K562 (cell line): Measurements from ENCODE around the gene DCAF8.

ENCODE experiments used
- BRF1 ChIP-seq: IDR thresholded peaks from 3 replicates; pipeline ENCODE4 v1.6.1; 2011; ENCODE audit warnings: borderline replicate concordance, mild to moderate bottlenecking; ENCODE audit not compliant: insufficient read length; ENCODE audit errors: extremely low read depth
- ELF1 ChIP-seq: fragments of 200-800 bp; sonication (Bioruptor generic); IDR thresholded peaks from 2 replicates; pipeline ENCODE4 v1.6.1; 2016; ENCODE audit warnings: missing genetic modification characterization, missing compliant biosample characterization
- EP300 ChIP-seq: IDR thresholded peaks from 2 replicates; pipeline ENCODE4 v1.6.1; 2012; ENCODE audit warnings: low read length, improper control_type of control experiment
- HMG20B ChIP-seq: fragments of 250-450 bp; sonication (Bioruptor Pico); IDR thresholded peaks from 2 replicates; pipeline ENCODE4 v1.5.0; 2021; ENCODE audit warnings: mild to moderate bottlenecking
- POLR2A ChIP-seq: fragments of 450-650 bp; conservative IDR thresholded peaks from 2 replicates; pipeline ENCODE4 v1.6.1; 2016
- RFX5 ChIP-seq: IDR thresholded peaks from 2 replicates; pipeline ENCODE4 v1.6.1; 2011; ENCODE audit warnings: low read depth, mild to moderate bottlenecking, improper control_type of control experiment, low read length
- SMAD1 ChIP-seq: fragments of 150-350 bp; IDR thresholded peaks from 2 replicates; pipeline ENCODE4 v1.6.1; 2014; ENCODE audit warnings: low read length, low read depth; ENCODE audit not compliant: partially characterized antibody
- ZFP36 ChIP-seq: fragments of 150-350 bp; IDR thresholded peaks from 2 replicates; pipeline ENCODE4 v1.6.1; 2018; ENCODE audit warnings: low read length, low read depth; ENCODE audit not compliant: partially characterized antibody

- TF ChIP-seq ZFP36 (no peak), POLR2A (no peak), EP300 (no peak), ELF1 (tag) (no peak), RFX5 (no peak), BRF1 (no peak), SMAD1 (no peak), HMG20B (no peak)
Observed at GRCh38 chr1:160296036-160296435, 33.7 kb upstream of the DCAF8 start.
